NB4 (cell line): ENCODE measurements around the gene GPR152.
A peak's percentile ranks its signal among the peaks of the same experiment; 100 is the strongest.

Experiments
- DNase-seq: peaks from one replicate; pipeline ENCODE4 v3.0.0; 2010; ENCODE audit warnings: low read depth
- H3K4me3 ChIP-seq: one replicate; pipeline ENCODE4 v1.5.1; 2011; ENCODE audit warnings: mild to moderate bottlenecking, low read depth, low read length, moderate library complexity
- MYC ChIP-seq: IDR thresholded peaks from 2 replicates; pipeline ENCODE4 v1.6.1; 2011; ENCODE audit warnings: low read depth, low read length
- POLR2A ChIP-seq: IDR thresholded peaks from 2 replicates; pipeline ENCODE4 v1.6.1; 2011; ENCODE audit warnings: mild to moderate bottlenecking; ENCODE audit not compliant: insufficient read length; ENCODE audit errors: extremely low read depth
- TF ChIP-seq, protein P1 (sequence below): IDR thresholded peaks from one replicate; pipeline ENCODE4 v1.5.1; 2012; ENCODE audit warnings: low read depth, low read length
- TF ChIP-seq, protein P2 (sequence below): IDR thresholded peaks from 2 replicates; pipeline ENCODE4 v1.6.1; 2011; ENCODE audit warnings: low read depth, low read length

GPR152 gene

DNA sequence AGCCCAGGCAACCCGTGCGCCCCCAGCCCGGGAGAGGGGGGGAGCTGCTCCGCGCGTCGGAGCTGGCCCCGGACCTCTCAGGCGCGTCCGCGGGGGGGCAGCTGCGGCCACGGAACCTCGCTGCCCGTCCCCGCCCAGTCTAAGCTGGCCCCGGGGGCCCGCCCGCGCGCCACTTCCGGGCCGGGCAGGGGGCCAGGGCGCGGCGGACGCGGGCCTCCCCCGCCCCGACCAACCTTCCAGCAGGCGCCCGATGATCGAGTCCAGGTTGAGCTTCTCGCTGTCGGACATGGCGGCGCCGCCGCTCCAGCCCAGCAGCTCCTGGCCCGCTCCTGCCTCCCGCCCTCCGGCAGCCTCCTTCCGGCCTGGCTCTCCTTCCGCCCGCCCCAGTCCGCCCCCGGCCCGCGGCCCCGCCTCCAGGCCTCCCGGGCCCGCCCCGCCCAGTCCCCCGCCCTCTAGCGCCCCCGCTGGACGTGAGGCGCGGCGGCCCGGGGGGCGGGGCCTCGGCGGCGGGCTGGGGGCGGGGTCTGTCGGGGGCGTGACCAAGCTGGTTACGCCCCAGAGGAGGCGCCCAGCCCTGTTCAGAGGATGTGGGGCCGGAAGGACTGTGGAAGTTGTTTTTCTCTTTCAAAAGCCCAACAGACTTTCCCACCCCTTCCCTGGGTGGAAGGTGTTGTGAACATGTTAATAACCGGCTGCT is 50.9 kb downstream of the GPR152 start, which contains the start of gene PPP1CA:
Gene PPP1CA (minus strand): TSS at position 364 of the 697 bp plus-strand sequence. CDS start 76 bp downstream, at position 288.
- DNase-seq = peak; percentile 93
- peak within 1 kb of the TSS; percentile 90 for H3K4me3 ChIP-seq
- peak; percentile 64; the same call in 1 of the 2 replicates for TF ChIP-seq MYC
- TF ChIP-seq POLR2A = peak; percentile 80
- TF ChIP-seq, protein P1, sequence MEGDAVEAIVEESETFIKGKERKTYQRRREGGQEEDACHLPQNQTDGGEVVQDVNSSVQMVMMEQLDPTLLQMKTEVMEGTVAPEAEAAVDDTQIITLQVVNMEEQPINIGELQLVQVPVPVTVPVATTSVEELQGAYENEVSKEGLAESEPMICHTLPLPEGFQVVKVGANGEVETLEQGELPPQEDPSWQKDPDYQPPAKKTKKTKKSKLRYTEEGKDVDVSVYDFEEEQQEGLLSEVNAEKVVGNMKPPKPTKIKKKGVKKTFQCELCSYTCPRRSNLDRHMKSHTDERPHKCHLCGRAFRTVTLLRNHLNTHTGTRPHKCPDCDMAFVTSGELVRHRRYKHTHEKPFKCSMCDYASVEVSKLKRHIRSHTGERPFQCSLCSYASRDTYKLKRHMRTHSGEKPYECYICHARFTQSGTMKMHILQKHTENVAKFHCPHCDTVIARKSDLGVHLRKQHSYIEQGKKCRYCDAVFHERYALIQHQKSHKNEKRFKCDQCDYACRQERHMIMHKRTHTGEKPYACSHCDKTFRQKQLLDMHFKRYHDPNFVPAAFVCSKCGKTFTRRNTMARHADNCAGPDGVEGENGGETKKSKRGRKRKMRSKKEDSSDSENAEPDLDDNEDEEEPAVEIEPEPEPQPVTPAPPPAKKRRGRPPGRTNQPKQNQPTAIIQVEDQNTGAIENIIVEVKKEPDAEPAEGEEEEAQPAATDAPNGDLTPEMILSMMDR = no peak
- TF ChIP-seq, protein P2, sequence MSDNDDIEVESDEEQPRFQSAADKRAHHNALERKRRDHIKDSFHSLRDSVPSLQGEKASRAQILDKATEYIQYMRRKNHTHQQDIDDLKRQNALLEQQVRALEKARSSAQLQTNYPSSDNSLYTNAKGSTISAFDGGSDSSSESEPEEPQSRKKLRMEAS = peak; percentile 22
